GM23248 (cell line): ENCODE results near the gene PSMB4.

Experiments
- EZH2 ChIP-seq: fragments of 200-600 bp; sonication (generic); IDR thresholded peaks from 2 replicates; pipeline ENCODE4 v1.6.1; 2018; ENCODE audit warnings: antibody characterized with exemption, mild to moderate bottlenecking; ENCODE audit not compliant: insufficient read depth, poor library complexity, severe bottlenecking
- EZH2phosphoT487 ChIP-seq: fragments of 200-600 bp; sonication (generic); IDR thresholded peaks from 2 replicates; pipeline ENCODE4 v1.6.1; 2018; ENCODE audit warnings: antibody characterized with exemption, moderate library complexity, mild to moderate bottlenecking, low read depth; ENCODE audit not compliant: insufficient read depth

DNA sequence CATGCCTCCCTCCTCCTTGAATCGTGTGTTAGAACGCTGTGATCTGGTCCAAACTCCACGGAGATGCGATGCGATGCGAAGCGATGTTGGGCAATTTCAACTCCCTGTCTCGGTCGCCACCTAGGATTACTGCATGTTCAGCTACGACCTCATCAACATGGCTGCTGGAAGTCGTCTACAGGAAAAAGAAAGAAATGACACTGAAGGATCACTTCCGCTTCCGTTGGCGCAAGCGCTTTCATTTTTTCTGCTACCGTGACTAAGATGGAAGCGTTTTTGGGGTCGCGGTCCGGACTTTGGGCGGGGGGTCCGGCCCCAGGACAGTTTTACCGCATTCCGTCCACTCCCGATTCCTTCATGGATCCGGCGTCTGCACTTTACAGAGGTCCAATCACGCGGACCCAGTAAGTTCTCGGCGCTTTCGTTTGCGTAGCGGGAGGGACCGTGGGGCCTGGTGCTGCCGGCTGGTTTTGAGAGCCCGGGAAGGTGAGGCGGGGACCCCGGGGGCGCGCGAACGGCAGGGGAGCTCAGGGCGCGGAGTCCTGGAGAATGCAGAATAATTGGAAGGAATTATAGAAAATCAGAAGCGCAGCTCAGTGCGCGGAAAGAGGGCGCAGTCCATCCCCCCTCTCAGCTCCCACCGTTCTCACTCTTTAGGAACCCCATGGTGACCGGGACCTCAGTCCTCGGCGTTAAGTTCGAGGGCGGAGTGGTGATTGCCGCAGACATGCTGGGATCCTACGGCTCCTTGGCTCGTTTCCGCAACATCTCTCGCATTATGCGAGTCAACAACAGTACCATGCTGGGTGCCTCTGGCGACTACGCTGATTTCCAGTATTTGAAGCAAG, at the start of gene PSMB4:
- no peak for TF ChIP-seq EZH2
- no peak for TF ChIP-seq EZH2phosphoT487
